Activated CD4-positive, alpha-beta T cell treated with anti-CD3 and anti-CD28 coated beads, Interleukin-2, amount 10 ng/mL, durations not matched to agents 24 days and 14 days (primary cell): ENCODE data around the gene TBX3. TPM values are rescaled to one million over a fixed set of nuclear protein-coding genes. Genes with fewer than 3 reads are reported as not detected.

ENCODE experiments used
- DNase-seq: peaks from one replicate; pipeline ENCODE4 v3.0.0; 2022
- H3K27ac Mint-ChIP-seq: one replicate; pipeline ENCODE4 v1.8.0; 2022; ENCODE audit warnings: mild to moderate bottlenecking, mixed read lengths
- H3K27me3 Mint-ChIP-seq: one replicate; pipeline ENCODE4 v1.8.0; 2022; ENCODE audit warnings: mixed read lengths
- H3K36me3 Mint-ChIP-seq: one replicate; pipeline ENCODE4 v1.8.0; 2022; ENCODE audit warnings: low read depth, mild to moderate bottlenecking, mixed read lengths
- H3K4me1 Mint-ChIP-seq: one replicate; pipeline ENCODE4 v1.8.0; 2021; ENCODE audit warnings: mixed read lengths
- H3K4me3 Mint-ChIP-seq: one replicate; pipeline ENCODE4 v1.8.0; 2022; ENCODE audit warnings: mild to moderate bottlenecking, moderate library complexity, mixed read lengths
- H3K9me3 Mint-ChIP-seq: one replicate; pipeline ENCODE4 v1.8.0; 2021; ENCODE audit warnings: mixed read lengths
- intact Hi-C: fragments of 100-400 bp; cut with micrococcal nuclease; formaldehyde crosslinking; loops from one replicate; pipeline ENCODE4 v1.15.1; 2023
- total RNA-seq: library from RNA; stranded (reverse); gene quantifications from 2 replicates; pipeline ENCODE4 v1.2.3, GENCODE V29; 2022

The TBX3 gene
- total RNA-seq, 1 donor from 2014 or later, result not detected

- Mint-ChIP-seq H3K4me3 (peak overlapping the region; percentile 57), H3K36me3 (peaks cover 8% of the 10 kb centered on the region), H3K27ac (no peak overlapping the region), H3K9me3 (peaks cover 15% of the 10 kb centered on the region), H3K4me1 (peaks cover 10% of the 10 kb centered on the region), H3K27me3 (peaks cover 85% of the 10 kb centered on the region)
- DNase-seq, result no peak
- intact Hi-C loops, result loop anchor here (2.0 to 5.0 kb wide), 4 partner anchors 17 to 1211 kb away; partner anchors contain the start of gene LHX5
Measured at GRCh38 chr12:114683709-114684097, 272 bp downstream of the TBX3 start.

DNA sequence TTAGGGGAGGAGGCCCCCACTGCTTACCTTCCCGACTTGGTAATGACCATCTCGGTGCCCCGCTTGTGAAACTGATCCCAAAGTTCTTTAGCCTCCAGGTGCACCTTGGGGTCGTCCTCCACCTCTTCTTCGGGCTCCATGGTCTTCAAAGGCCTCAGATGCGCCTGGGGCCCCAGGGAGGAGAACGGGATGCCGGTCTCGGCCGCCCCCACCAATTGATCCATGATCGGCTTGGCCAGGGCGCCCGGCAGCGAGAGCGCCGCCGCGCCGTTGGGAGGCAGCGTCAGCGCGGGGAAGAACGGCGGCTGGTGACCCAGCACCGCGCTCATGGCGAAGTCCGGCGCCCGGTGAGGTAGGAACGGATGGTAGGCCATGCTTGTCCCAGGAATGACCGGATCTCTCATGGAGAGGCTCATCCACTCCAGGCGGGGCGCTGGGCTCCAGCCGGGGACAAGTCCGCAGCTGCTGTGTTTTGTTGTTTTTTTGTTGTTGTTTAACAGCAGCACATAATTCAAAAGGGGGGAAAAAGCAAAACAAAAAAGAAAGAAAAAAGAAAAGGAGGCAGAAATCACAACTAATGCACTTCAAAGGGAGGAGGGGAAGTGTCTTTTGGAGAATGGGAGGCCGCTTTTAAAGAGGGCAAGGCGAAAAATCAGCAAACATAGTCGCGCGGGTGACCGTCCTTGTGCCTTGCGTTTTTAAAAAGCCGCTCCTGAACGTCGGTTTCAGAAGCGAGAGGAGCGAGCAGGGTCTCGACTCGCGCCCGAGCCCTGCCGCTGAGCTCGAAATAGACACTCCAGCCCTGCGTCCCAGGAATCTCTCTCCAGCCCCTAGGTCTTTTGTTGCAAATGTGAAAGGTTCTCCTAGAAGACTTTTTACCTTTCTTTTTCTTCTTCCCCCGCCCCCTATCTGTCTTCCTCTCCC lies 928 bp downstream of the TBX3 start:
- Mint-ChIP-seq H3K27ac (no peak overlapping the region), H3K9me3 (peaks cover 15% of the 10 kb centered on the region), H3K36me3 (peaks cover 7% of the 10 kb centered on the region), H3K4me3 (peak overlapping the region; percentile 57), H3K27me3 (peaks cover 79% of the 10 kb centered on the region), H3K4me1 (peaks cover 10% of the 10 kb centered on the region)
- DNase-seq, result no peak
- intact Hi-C loops, result loop anchor here (5.0 kb wide), 3 partner anchors 241 to 1211 kb away; partner anchors contain the start of gene LHX5

GRCh38 chr12:114682106-114682784 lies 1.7 kb downstream of the TBX3 start:
- no peak for DNase-seq
- Mint-ChIP-seq H3K9me3 (peaks cover 15% of the 10 kb centered on the region), H3K36me3 (peaks cover 7% of the 10 kb centered on the region), H3K4me3 (no peak overlapping the region), H3K27ac (no peak overlapping the region), H3K4me1 (peaks cover 10% of the 10 kb centered on the region), H3K27me3 (peaks cover 75% of the 10 kb centered on the region)
- intact Hi-C loops, result loop anchor here (5.0 kb wide), 3 partner anchors 240 to 1210 kb away; partner anchors contain the start of gene LHX5

- Mint-ChIP-seq H3K27ac (no peak overlapping the region), H3K9me3 (peaks cover 9% of the 10 kb centered on the region), H3K4me1 (peaks cover 10% of the 10 kb centered on the region), H3K4me3 (no peak overlapping the region), H3K27me3 (peaks cover 69% of the 10 kb centered on the region), H3K36me3 (peaks cover 2% of the 10 kb centered on the region)
- DNase-seq, result no peak
- intact Hi-C loops, result loop anchor here (5.0 kb wide), 3 partner anchors 239 to 1209 kb away; partner anchors contain the start of gene LHX5
Measured at GRCh38 chr12:114681116-114681871, 2.7 kb downstream of the TBX3 start.

DNA sequence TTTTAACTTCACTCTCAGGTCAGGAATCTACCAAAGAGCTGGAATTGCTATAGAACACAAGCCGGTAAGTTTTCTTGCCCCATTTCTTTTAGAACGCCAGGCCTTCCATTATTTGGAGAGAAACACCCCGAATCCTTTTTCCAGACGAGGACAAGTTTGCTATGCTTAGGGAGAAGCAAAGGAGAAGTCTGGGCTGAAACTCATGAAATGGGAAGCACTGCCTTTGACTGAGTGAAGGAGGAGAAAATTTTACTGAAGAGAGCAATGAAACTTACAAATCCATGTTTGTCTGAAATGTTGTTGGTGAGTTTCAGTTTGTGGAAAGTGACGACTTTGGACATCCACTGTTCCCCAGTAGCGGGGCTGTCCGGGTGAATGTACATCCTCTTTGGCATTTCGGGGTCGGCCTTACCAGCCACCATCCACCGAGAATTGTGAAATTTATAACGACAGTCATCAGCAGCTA lies 3.3 kb downstream of the TBX3 start:
- H3K9me3 Mint-ChIP-seq, result peaks cover 9% of the 10 kb centered on the region
- no peak for DNase-seq
- peaks cover 10% of the 10 kb centered on the region for H3K4me1 Mint-ChIP-seq
- peaks cover 64% of the 10 kb centered on the region for H3K27me3 Mint-ChIP-seq
- intact Hi-C loops, result loop anchor here (5.0 kb wide), 3 partner anchors 238 to 1208 kb away; partner anchors contain the start of gene LHX5
- no peak overlapping the region for H3K27ac Mint-ChIP-seq
- no peak overlapping the region for H3K4me3 Mint-ChIP-seq
- no peaks in the 10 kb centered on the region for H3K36me3 Mint-ChIP-seq

DNA sequence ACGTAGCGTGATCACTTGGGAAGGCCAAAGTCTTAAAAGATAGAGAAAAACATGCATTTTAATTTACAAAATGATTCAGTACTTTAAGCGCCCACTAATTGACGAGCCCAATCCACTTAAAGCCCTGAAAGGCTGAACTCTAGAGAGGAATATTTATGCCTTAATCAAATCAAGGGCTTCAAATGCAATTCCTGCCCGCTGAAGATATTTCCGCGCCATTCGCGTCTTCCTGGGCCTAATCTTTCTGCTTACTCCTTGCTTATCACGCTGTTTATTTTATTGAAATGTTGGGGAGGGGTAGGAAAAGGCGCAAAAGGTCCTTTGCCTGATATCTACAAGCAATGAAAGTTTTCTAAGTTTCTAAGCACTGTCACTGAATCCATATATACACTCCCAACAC lies 4.0 kb downstream of the TBX3 start:
- H3K36me3 Mint-ChIP-seq, result no peaks in the 10 kb centered on the region
- peaks cover 62% of the 10 kb centered on the region for H3K27me3 Mint-ChIP-seq
- no peak overlapping the region for H3K27ac Mint-ChIP-seq
- no peak overlapping the region for H3K4me3 Mint-ChIP-seq
- H3K4me1 Mint-ChIP-seq, result peaks cover 10% of the 10 kb centered on the region
- DNase-seq, result no peak
- peaks cover 9% of the 10 kb centered on the region for H3K9me3 Mint-ChIP-seq
- intact Hi-C loops, result loop anchor here (5.0 kb wide), 3 partner anchors 238 to 1208 kb away; partner anchors contain the start of gene LHX5

- Mint-ChIP-seq H3K4me1 (peaks cover 10% of the 10 kb centered on the region), H3K36me3 (no peaks in the 10 kb centered on the region), H3K27me3 (peaks cover 61% of the 10 kb centered on the region), H3K4me3 (no peak overlapping the region), H3K9me3 (peaks cover 9% of the 10 kb centered on the region), H3K27ac (no peak overlapping the region)
- DNase-seq, result no peak
- intact Hi-C loops, result no loop called here
Measured at GRCh38 chr12:114679452-114679875, 4.5 kb downstream of the TBX3 start.

DNA sequence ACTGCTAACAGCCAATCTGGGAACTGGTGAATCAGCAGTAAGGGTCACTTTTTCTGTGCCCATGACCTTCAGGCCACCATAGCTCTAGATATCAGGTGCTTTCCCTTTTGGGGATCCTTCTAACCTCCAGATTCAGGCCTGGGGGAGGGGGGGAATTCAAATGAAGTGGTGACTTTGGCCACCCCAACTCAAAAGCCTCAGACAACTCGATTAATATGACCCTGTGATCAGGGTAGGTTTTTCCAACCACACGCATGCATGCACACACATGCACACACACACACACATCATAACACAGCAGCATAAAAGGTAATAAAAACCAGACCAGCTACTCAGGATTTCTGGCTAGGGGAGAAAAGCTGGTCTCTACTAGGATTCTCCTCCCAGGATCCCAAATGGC lies 5.3 kb downstream of the TBX3 start:
- no peak overlapping the region for H3K4me3 Mint-ChIP-seq
- no peak for DNase-seq
- H3K27me3 Mint-ChIP-seq, result peaks cover 57% of the 10 kb centered on the region
- H3K9me3 Mint-ChIP-seq, result peaks cover 6% of the 10 kb centered on the region
- peaks cover 6% of the 10 kb centered on the region for H3K4me1 Mint-ChIP-seq
- no peak overlapping the region for H3K27ac Mint-ChIP-seq
- no peaks in the 10 kb centered on the region for H3K36me3 Mint-ChIP-seq
- intact Hi-C loops, result no loop called here

DNA sequence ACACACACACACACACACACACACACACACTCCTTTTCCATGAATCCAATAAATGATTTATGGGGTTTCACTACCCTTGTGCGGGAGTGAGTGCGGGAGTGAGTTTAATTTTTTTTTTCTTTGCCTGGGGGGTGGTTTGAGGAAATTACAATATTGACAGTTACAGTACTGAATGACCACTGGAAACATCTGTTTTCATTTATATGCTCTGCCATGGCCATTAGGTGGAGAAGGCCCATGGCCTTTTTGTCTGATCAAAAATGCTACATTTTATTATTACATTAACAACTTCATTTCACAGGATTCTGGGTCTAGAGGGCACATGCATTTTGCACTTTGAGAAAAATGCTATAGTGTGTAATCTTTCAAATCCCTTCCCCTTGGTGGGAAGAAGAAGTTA lies 5.9 kb downstream of the TBX3 start:
- no peak for DNase-seq
- intact Hi-C loops, result no loop called here
- peaks cover 1% of the 10 kb centered on the region for H3K4me1 Mint-ChIP-seq
- H3K36me3 Mint-ChIP-seq, result no peaks in the 10 kb centered on the region
- H3K4me3 Mint-ChIP-seq, result no peak overlapping the region
- H3K27ac Mint-ChIP-seq, result no peak overlapping the region
- H3K9me3 Mint-ChIP-seq, result peaks cover 4% of the 10 kb centered on the region
- peaks cover 56% of the 10 kb centered on the region for H3K27me3 Mint-ChIP-seq

DNA sequence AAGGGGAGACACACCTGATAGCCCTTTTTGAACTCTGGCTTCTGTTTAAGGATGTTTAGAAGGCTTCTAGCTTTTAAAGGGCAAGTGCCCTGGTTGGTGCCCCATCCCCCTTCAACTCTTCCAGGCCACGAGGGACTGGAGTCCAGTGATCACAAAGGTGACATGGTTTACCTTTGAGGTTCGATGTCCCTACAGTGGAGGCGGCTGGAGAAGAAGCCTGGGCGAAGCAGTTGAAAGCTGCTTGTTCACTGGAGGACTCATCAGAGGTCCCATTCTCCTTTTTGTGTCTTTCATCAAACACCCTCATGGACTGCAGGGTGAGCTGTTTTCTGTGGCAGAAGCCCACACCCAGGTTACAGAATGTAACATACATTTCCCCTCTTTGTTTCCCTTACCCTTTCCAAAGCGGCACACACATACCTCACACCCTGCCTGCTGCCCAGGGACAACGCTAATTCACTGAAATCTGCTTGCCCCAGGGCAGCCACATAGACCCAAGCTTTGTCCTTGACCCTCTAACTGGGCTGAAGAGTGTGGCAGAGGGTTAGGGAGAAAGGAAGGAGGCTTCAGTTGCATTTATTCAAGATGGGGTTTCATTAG lies 7.7 kb downstream of the TBX3 start:
- Mint-ChIP-seq H3K36me3 (no peaks in the 10 kb centered on the region), H3K4me1 (no peaks in the 10 kb centered on the region), H3K27me3 (peaks cover 54% of the 10 kb centered on the region), H3K4me3 (no peak overlapping the region), H3K9me3 (peaks cover 4% of the 10 kb centered on the region), H3K27ac (no peak overlapping the region)
- DNase-seq, result no peak
- intact Hi-C loops, result no loop called here

DNA sequence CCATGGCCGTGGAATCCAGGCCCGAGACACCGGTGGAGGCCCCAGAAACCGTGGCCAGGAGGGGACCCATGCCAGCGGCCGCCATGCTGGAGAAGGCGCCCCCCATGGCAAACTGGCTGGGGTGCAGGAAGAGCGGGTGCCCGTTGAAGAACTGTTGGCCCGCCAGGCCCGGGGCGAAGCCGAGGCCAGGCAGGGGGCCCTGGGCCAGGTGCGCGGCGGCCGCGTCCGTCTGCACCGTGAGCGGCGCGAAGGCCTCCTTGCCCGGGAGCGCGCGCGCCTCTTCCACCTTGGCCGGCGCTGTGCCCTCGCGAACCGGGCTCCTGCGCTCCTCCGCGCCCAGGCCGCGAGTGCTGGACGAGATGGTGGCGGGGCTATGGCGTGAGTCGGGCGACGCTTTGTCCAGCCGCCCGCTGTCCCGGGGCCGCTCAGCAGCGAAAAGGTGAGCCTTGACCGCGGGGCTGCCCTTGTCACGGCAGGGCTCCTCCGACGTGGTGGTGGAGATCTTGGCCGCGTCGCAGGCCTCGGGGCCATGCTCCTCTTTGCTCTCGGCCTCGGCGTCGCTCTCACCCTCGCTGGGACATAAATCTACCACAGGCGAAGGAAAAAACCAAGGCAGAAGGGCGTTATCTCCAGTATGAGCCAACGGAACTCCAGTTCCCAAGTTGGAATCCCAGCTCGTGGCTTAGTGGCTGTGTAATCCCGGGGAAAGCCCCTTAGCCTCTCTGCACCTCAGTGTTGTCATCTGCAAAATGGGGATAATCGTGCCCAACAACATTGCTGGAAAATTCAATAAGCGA lies 9.5 kb downstream of the TBX3 start:
- no peak overlapping the region for H3K4me3 Mint-ChIP-seq
- H3K4me1 Mint-ChIP-seq, result no peaks in the 10 kb centered on the region
- no peaks in the 10 kb centered on the region for H3K36me3 Mint-ChIP-seq
- H3K27ac Mint-ChIP-seq, result no peak overlapping the region
- H3K9me3 Mint-ChIP-seq, result no peaks in the 10 kb centered on the region
- intact Hi-C loops, result no loop called here
- H3K27me3 Mint-ChIP-seq, result peaks cover 54% of the 10 kb centered on the region
- DNase-seq, result no peak

DNA sequence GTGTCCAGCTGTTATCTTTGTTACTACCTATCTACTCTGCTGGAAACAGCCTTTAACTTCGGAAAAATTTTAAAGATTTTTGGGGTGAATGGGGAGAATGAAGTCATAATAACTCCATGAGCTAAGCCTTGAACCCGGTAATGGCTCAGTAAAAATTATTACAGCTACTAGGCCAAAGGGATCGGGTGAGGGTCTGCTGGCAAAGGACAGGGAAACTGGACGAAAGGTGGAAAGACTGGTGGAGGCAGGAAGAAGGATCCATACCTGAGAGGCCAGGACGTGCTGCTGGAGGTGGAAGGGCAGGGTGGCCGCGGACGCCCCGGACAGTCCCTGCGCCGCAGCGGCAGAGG lies 10.1 kb downstream of the TBX3 start:
- intact Hi-C loops, result no loop called here
- Mint-ChIP-seq H3K27ac (no peak overlapping the region), H3K9me3 (no peaks in the 10 kb centered on the region), H3K4me3 (no peak overlapping the region), H3K4me1 (no peaks in the 10 kb centered on the region), H3K36me3 (no peaks in the 10 kb centered on the region), H3K27me3 (peaks cover 52% of the 10 kb centered on the region)
- no peak for DNase-seq
